Right ventricle myocardium superior (tissue), 1 donor: ENCODE results near the gene MRPS24. TPM values are rescaled to one million over a fixed set of nuclear protein-coding genes. Genes with fewer than 3 reads are reported as not detected.
"Not testable (repeated sequence)": the region's sequence is repeated elsewhere in the genome, so short reads cannot be mapped to it uniquely, and the experiment has no call there.

Source experiments
- ATAC-seq: fragments of 200-7000 bp; cut with Tn5 transposase; one replicate; pipeline ENCODE4 v1.9.1; 2020; ENCODE audit warnings: mild to moderate bottlenecking; ENCODE audit not compliant: poor library complexity
- DNase-seq: peaks from one replicate; pipeline ENCODE4 v3.0.0-alpha.2; 2020
- intact Hi-C: fragments of 100-400 bp; cut with DNase I; formaldehyde crosslinking; loops from one replicate; pipeline ENCODE4 v1.11.2; 2022
- total RNA-seq: library from RNA; stranded (reverse); fragmentation: NEBNext Ultra II Directional; extraction: Animal tissue kit (Norgen Biotek cat#: 25700); gene quantifications from one replicate; pipeline ENCODE4 v1.2.1, GENCODE V29; 2021
- donor health status: DM: no; HTN: yes; CAD: no; lungs with severe emphysema.

The MRPS24 gene
- total RNA-seq, 1 donor from 2014 or later = 200 TPM

DNA sequence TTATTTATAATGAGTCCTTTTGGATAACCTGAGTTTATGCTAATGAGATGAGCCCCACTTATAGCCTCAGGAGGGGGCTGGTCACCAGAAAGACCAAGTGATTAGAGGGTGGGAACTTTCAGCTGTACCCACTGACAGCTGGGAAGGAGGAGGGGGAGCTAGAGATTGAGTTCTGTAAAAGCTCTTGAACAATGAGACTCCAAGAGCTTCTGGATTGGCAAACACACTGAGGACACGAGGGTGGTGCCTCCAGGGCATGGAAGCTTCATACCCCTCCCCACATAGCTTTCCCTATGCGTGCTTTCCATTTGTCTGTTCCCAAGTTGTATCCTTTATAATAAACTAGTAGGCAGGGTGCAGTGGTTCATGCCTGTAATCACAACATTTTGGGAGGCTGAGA lies 20.3 kb downstream of the MRPS24 start:
- ATAC-seq (no peak), DNase-seq (no peak)
- intact Hi-C loops = no loop called here

DNA sequence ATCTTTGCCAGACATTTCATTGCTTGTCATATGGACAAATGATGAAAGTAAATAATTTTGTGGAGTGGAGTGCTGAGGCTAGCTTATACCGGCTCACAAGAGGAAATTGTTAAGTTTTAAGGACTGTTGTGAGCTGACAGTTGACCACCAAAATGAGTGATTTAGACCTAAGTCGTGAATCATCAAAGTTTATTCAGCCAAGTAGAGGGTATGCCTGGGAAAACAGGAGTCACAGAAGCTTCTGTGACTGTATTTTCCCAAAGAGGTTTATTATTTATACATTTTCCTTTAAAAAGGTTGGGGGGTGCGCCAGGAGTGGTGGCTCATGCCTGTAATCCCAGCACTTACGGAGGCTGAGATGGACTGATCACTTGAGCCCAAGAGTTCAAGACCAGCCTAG lies 21.8 kb downstream of the MRPS24 start:
- DNase-seq (no peak), ATAC-seq (no peak)
- intact Hi-C loops = no loop called here

DNA sequence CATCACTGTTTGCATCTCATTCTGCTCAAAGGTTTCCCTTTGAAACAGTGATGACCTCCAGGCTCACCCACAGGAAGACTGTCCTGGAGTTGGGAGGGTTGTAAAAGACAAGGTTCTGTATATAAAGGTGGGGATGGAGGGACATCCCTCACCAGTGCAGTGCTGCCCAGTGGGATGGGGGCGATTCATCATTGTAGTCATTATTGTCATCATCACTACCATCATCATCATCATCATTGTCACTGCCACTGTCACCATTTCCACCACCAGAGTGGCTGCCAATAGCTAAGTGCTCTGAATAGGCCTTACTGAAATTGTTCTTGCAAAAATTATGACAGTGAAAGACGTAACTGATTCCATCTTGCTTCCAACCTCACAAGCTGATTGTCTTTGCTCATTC lies 24.7 kb downstream of the MRPS24 start:
- no peak for DNase-seq
- intact Hi-C loops = no loop called here
- ATAC-seq = no peak

- intact Hi-C loops = no loop called here
- ATAC-seq = no peak
- DNase-seq = no peak
Measured at GRCh38 chr7:43844257-43844656, 25.1 kb downstream of the MRPS24 start.

- no peak for DNase-seq
- intact Hi-C loops = no loop called here
- ATAC-seq = no peak
Measured at GRCh38 chr7:43843296-43843695, 26.0 kb downstream of the MRPS24 start.

- DNase-seq (no peak), ATAC-seq (no peak)
- intact Hi-C loops = loop anchor here (10.0 kb wide), 1 partner anchor 253 kb away; the partner anchor contains the start of gene STK17A
Measured at GRCh38 chr7:43838201-43838658, 31.1 kb downstream of the MRPS24 start.

GRCh38 chr7:43834463-43835251 lies 34.7 kb downstream of the MRPS24 start:
- intact Hi-C loops = loop anchor here (10.0 kb wide), 1 partner anchor 250 kb away; the partner anchor contains the start of gene STK17A
- DNase-seq (no peak), ATAC-seq (no peak)

DNA sequence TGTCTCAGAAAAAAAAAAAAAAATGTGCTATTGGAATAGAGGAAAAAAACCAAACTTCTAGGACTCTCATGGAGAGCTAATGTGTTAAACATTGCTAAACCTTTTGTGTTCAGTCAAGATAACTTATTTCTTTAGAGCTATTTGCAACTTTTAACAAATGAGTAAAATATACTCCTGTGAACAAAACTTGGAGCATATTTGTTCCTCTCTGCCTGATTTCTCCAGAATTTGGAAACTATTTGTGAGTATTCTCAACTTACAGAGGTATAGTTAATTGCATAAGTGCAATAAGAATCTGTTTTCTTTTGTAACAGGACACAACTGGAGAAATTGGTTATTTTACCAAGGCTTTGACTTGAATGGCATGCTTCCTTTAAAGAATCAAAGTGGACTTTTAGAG lies 38.4 kb downstream of the MRPS24 start:
- not testable (repeated sequence) for ATAC-seq, DNase-seq
- intact Hi-C loops = loop anchor here (10.0 kb wide), 1 partner anchor 246 kb away; the partner anchor contains the start of gene STK17A

DNA sequence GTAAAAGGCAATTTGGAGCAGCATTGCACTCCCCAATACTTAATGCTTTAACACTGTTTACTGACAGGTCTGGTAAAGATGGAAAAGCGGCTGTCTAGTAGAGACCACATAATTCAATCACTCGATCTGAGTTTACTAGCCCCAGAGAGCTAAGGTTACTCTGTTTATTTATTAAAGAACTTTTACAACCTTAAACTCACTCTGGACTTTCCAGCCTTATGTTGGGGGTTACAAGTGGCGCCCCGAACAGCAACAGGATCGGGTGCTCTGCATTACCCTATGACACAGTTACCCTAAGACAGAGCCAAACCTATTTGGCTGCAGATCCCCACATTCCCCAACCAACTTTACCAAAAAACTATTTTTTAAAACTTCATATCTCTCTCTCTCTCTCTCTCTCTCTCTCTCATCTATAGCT lies 43.9 kb downstream of the MRPS24 start:
- intact Hi-C loops = no loop called here
- ATAC-seq (no peak), DNase-seq (no peak)

- ATAC-seq (no peak), DNase-seq (no peak)
- intact Hi-C loops = no loop called here
Measured at GRCh38 chr7:43824963-43825362, 44.4 kb downstream of the MRPS24 start.

- intact Hi-C loops, DNase-seq, ATAC-seq: not testable (repeated sequence)
Measured at GRCh38 chr7:43824513-43824912, 44.8 kb downstream of the MRPS24 start.

- intact Hi-C loops = no loop called here
- DNase-seq (no peak), ATAC-seq (no peak)
Measured at GRCh38 chr7:43823941-43824340, 45.4 kb downstream of the MRPS24 start.

GRCh38 chr7:43823425-43823824 lies 45.9 kb downstream of the MRPS24 start:
- intact Hi-C loops, ATAC-seq, DNase-seq: not testable (repeated sequence)

Other genes starting within 250 kb of the MRPS24 start
- 66.4 TPM for gene COA1, start 140.0 kb downstream of the MRPS24 start, total RNA-seq
- 51.5 TPM for gene BLVRA, start 110.8 kb downstream of the MRPS24 start, total RNA-seq
- gene URGCP, start 37.1 kb upstream of the MRPS24 start, total RNA-seq = 43.4 TPM
- gene UBE2D4, start 56.9 kb upstream of the MRPS24 start, total RNA-seq = 44.6 TPM
- not detected for gene SPDYE1, start 128.4 kb upstream of the MRPS24 start, total RNA-seq
- gene DBNL, start 175.2 kb upstream of the MRPS24 start, total RNA-seq = 28.0 TPM
- 1,131 TPM for gene PGAM2, start 196.1 kb upstream of the MRPS24 start, total RNA-seq
- 15.5 TPM for gene POLM, start 213.0 kb upstream of the MRPS24 start, total RNA-seq
- gene AEBP1, start 234.8 kb upstream of the MRPS24 start, total RNA-seq = 12.4 TPM